ENCODE results near the gene TUBA1C.

- TF ChIP-seq POLR2AphosphoS5 (IDR thresholded peaks at IDR 0.05; ENCODE audit: borderline replicate concordance, low read depth, low read length) = no peak
- TF ChIP-seq EZH2 (IDR thresholded peaks at IDR 0.05) = no peak
Observed at GRCh38 chr12:49276304-49277290, 11.7 kb downstream of the TUBA1C start.

Measured in SK-N-MC (cell line).